ENCODE results near the gene RGMB.

The RGMB gene

GRCh38 chr5:98825582-98826375 lies 52.3 kb downstream of the RGMB start:
- Histone ChIP-seq H4K20me1 (ENCODE audit: insufficient read depth) (no peaks in the 10 kb centered on the region), H3K4me2 (no peak overlapping the region), H3K27me3 (ENCODE audit: insufficient read depth, low read depth) (no peaks in the 10 kb centered on the region), H2AFZ (ENCODE audit: low read depth) (no peak overlapping the region), H3K36me3 (ENCODE audit: insufficient read depth) (no peaks in the 10 kb centered on the region), H3K27ac (no peak overlapping the region), H3K4me3 (IDR thresholded peaks at IDR 0.05; ENCODE audit: insufficient read depth, low read depth, low read length) (no peak overlapping the region), H3K4me1 (ENCODE audit: low read depth, poor library complexity, severe bottlenecking) (no peaks in the 10 kb centered on the region), H3K79me2 (ENCODE audit: insufficient read depth, low read depth) (no peaks in the 10 kb centered on the region), H3K9ac (no peak overlapping the region)
- TF ChIP-seq CTCF (conservative IDR thresholded peaks at IDR 0.05; ENCODE audit: low read depth, low read length): no peak

- Histone ChIP-seq H3K4me3 (IDR thresholded peaks at IDR 0.05; ENCODE audit: insufficient read depth, low read depth, low read length) (no peak overlapping the region), H2AFZ (ENCODE audit: low read depth) (no peak overlapping the region), H3K79me2 (ENCODE audit: insufficient read depth, low read depth) (no peaks in the 10 kb centered on the region)
Observed at GRCh38 chr5:98827161-98827560, 53.7 kb downstream of the RGMB start.

GRCh38 chr5:98827588-98828284 lies 54.3 kb downstream of the RGMB start:
- no peak overlapping the region for H3K4me3 ChIP-seq (IDR thresholded peaks at IDR 0.05; ENCODE audit: insufficient read depth, low read depth, low read length)
- H3K36me3 ChIP-seq (ENCODE audit: insufficient read depth): no peaks in the 10 kb centered on the region
- H3K4me1 ChIP-seq (ENCODE audit: low read depth, poor library complexity, severe bottlenecking): no peaks in the 10 kb centered on the region
- H3K4me2 ChIP-seq: no peak overlapping the region
- no peak for TF ChIP-seq CTCF (conservative IDR thresholded peaks at IDR 0.05; ENCODE audit: low read depth, low read length)
- H3K27ac ChIP-seq: no peak overlapping the region
- no peak overlapping the region for H3K9ac ChIP-seq
- no peak overlapping the region for H2AFZ ChIP-seq (ENCODE audit: low read depth)
- H3K27me3 ChIP-seq (ENCODE audit: insufficient read depth, low read depth): no peaks in the 10 kb centered on the region
- H4K20me1 ChIP-seq (ENCODE audit: insufficient read depth): no peaks in the 10 kb centered on the region
- no peaks in the 10 kb centered on the region for H3K79me2 ChIP-seq (ENCODE audit: insufficient read depth, low read depth)

More at GRCh38 chr5:98827161-98827560, 53.7 kb downstream of the RGMB start:
- Histone ChIP-seq H3K4me1 (ENCODE audit: low read depth, poor library complexity, severe bottlenecking) (no peaks in the 10 kb centered on the region), H3K27me3 (ENCODE audit: insufficient read depth, low read depth) (no peaks in the 10 kb centered on the region), H3K9ac (no peak overlapping the region), H4K20me1 (ENCODE audit: insufficient read depth) (no peaks in the 10 kb centered on the region), H3K36me3 (ENCODE audit: insufficient read depth) (no peaks in the 10 kb centered on the region), H3K27ac (no peak overlapping the region), H3K4me2 (no peak overlapping the region)
- TF ChIP-seq CTCF (conservative IDR thresholded peaks at IDR 0.05; ENCODE audit: low read depth, low read length): peak; percentile 79

- Histone ChIP-seq H3K79me2 (ENCODE audit: insufficient read depth, low read depth) (no peaks in the 10 kb centered on the region), H3K4me3 (IDR thresholded peaks at IDR 0.05; ENCODE audit: insufficient read depth, low read depth, low read length) (no peak overlapping the region), H3K27me3 (ENCODE audit: insufficient read depth, low read depth) (no peaks in the 10 kb centered on the region), H3K4me1 (ENCODE audit: low read depth, poor library complexity, severe bottlenecking) (no peaks in the 10 kb centered on the region), H2AFZ (ENCODE audit: low read depth) (no peak overlapping the region), H4K20me1 (ENCODE audit: insufficient read depth) (no peaks in the 10 kb centered on the region), H3K4me2 (no peak overlapping the region), H3K9ac (no peak overlapping the region), H3K36me3 (ENCODE audit: insufficient read depth) (no peaks in the 10 kb centered on the region), H3K27ac (no peak overlapping the region)
- TF ChIP-seq CTCF (conservative IDR thresholded peaks at IDR 0.05; ENCODE audit: low read depth, low read length): no peak
Observed at GRCh38 chr5:98836175-98836574, 62.7 kb downstream of the RGMB start.

All from KMS-11 (cell line).